ENCODE results near the gene MRPL38. TPM values are rescaled to one million over a fixed set of nuclear protein-coding genes. Genes with fewer than 3 reads are reported as not detected.

The MRPL38 gene
- total and polyA plus RNA-seq, 2 donors (not counting 1 experiment from before 2014, with no cell fraction given) = 126 to 127 TPM

DNA sequence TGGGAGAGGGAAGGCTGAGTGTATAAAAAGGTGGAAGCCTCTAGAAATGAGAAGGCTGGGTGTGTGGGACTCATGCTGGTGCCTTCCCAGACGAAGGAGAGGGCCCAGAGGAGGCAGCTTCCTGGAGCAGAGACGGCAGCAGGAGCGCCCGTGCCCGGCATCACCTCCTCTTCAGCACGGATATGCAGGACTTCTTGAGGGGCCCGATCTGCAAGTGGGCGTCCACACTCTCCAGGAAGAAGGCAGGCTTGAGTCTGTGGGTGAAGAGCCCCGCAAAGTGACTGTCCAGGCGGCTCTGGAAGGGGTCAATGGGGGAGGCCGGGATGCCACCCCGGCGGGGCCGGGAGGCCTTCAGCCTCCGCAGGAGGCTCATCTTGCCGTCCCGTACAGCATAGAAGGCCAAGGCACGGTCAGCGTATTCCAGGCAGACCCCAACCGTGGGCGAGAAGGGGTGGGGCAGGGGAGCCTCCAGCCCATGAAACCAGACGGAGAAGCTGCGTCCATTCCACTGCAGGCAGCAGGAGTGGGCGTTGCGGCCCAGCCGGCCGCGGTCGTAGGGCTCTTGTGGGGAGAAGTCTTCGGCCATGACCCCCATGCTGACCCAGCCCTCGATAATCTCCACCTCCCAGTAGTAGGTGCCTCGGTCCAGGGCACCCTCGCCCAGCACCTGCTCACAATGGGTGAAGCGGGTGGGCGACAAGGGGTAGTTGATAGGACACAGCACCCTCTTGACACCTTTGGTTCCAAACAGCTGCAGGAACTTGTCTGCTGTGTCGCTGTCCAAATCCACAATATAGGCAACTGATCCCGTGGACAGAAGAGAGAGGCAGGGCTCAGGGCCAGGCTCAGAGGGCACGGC, 30.1 kb downstream of the MRPL38 start:
- no peaks in the 10 kb centered on the region for H3K79me2 ChIP-seq (ENCODE audit: control insufficient read depth, insufficient read depth, low read length)
- Mint-ChIP-seq H3K27ac (no peak overlapping the region), H3K27me3 (no peaks in the 10 kb centered on the region), H3K4me3 (no peak overlapping the region), H3K4me1 (peaks cover 31% of the 10 kb centered on the region), H3K9me3 (ENCODE audit: insufficient read depth) (no peaks in the 10 kb centered on the region)
- DNase-seq (no peak), ATAC-seq (ENCODE audit: low read depth) (no peak)
- H3K27ac ChIP-seq (ENCODE audit: low read length in 2 of 2) = no peak overlapping the region
- intact Hi-C loops (cut with micrococcal nuclease) = loop anchor here (5.0 kb wide), 1 partner anchor 32 kb away; the partner anchor contains the start of gene UNC13D
- H2AFZ ChIP-seq (ENCODE audit: insufficient read depth, low read depth, low read length, poor library complexity, severe bottlenecking) = no peak overlapping the region
- no peak overlapping the region for H3K4me2 ChIP-seq (replicated peaks; ENCODE audit: low read depth, low read length, poor library complexity, severe bottlenecking)
- ChIA-PET POLR2A (interaction anchor here (0.6 to 2.0 kb wide), 5 partner anchors 10 to 96 kb away, joined by 3 to 12 read pairs (median 5); partner anchors contain the start of gene TRIM65), CTCF (interaction anchor here (1.6 to 5.6 kb wide), 4 partner anchors 15 to 29 kb away, joined by 10 to 52 read pairs (median 24); partner anchors contain the start of genes TRIM65 and WBP2)
- no peak for TF ChIP-seq EZH2 (IDR thresholded peaks at IDR 0.05; ENCODE audit: borderline replicate concordance, insufficient read depth, low read depth, low read length, poor library complexity, severe bottlenecking)
- TF ChIP-seq, protein P1, sequence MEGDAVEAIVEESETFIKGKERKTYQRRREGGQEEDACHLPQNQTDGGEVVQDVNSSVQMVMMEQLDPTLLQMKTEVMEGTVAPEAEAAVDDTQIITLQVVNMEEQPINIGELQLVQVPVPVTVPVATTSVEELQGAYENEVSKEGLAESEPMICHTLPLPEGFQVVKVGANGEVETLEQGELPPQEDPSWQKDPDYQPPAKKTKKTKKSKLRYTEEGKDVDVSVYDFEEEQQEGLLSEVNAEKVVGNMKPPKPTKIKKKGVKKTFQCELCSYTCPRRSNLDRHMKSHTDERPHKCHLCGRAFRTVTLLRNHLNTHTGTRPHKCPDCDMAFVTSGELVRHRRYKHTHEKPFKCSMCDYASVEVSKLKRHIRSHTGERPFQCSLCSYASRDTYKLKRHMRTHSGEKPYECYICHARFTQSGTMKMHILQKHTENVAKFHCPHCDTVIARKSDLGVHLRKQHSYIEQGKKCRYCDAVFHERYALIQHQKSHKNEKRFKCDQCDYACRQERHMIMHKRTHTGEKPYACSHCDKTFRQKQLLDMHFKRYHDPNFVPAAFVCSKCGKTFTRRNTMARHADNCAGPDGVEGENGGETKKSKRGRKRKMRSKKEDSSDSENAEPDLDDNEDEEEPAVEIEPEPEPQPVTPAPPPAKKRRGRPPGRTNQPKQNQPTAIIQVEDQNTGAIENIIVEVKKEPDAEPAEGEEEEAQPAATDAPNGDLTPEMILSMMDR (IDR thresholded peaks at IDR 0.05) = no peak
- no peak overlapping the region for H3K9ac ChIP-seq (ENCODE audit: low read length)
- H3K9me3 ChIP-seq (ENCODE audit: control extremely low read depth in 1 of 3, control insufficient read depth in 2 of 3, insufficient read depth in 1 of 3, low read length in 2 of 3) = no peaks in the 10 kb centered on the region
- WGBS (ENCODE audit: insufficient coverage) = 96% methylated on average over 33 of the region's 38 CpGs
- H3K36me3 ChIP-seq (replicated peaks in 1 of 2; ENCODE audit: control extremely low read depth in 1 of 2, control insufficient read depth in 1 of 2, extremely low read depth in 1 of 2, insufficient read depth in 2 of 2, low read length in 1 of 2) = no peaks in the 10 kb centered on the region
- H3K4me3 ChIP-seq (ENCODE audit: control extremely low read depth in 1 of 5, extremely low read depth in 1 of 5, insufficient read depth in 1 of 5, low read depth in 2 of 5, low read length in 4 of 5) = no peak overlapping the region
- peaks cover 0 to 7% (median 1%) of the 10 kb centered on the region in 4 experiments for H3K27me3 ChIP-seq (replicated peaks in 1 of 4; ENCODE audit: control extremely low read depth in 1 of 4, control insufficient read depth in 3 of 4, insufficient read depth in 4 of 4, low read length in 3 of 4)
- no peaks in the 10 kb centered on the region for H4K20me1 ChIP-seq (ENCODE audit: control insufficient read depth, insufficient read depth, low read length, poor library complexity, severe bottlenecking)
- H3K4me1 ChIP-seq (ENCODE audit: control insufficient read depth in 2 of 2, insufficient read depth in 2 of 2, low read length in 2 of 2) = peaks cover 30 to 44% of the 10 kb centered on the region in 2 donors
